KMS-11 (cell line): ENCODE data around the gene HMGXB3.

Source experiments
- H2AFZ ChIP-seq: fragments of 200-600 bp; sonication (generic); 2 replicates; pipeline ENCODE4 v1.6.1; 2016; ENCODE audit warnings: antibody characterized with exemption, mixed run types, low read depth
- H3K27ac ChIP-seq: fragments of 200-600 bp; sonication (generic); 2 replicates; pipeline ENCODE4 v1.6.1; 2016; ENCODE audit warnings: mild to moderate bottlenecking, mixed run types
- H3K27me3 ChIP-seq: fragments of 200-600 bp; sonication (generic); 2 replicates; pipeline ENCODE4 v1.6.1; 2017; ENCODE audit warnings: mild to moderate bottlenecking, low read depth, mixed run types, moderate library complexity; ENCODE audit not compliant: insufficient read depth
- H3K36me3 ChIP-seq: fragments of 200-600 bp; sonication (generic); 2 replicates; pipeline ENCODE4 v1.6.1; 2017; ENCODE audit warnings: mild to moderate bottlenecking, mixed run types; ENCODE audit not compliant: insufficient read depth
- H3K4me1 ChIP-seq: fragments of 200-600 bp; sonication (generic); 2 replicates; pipeline ENCODE4 v1.6.1; 2016; ENCODE audit warnings: mild to moderate bottlenecking, low read depth, mixed run types; ENCODE audit not compliant: poor library complexity, severe bottlenecking
- H3K4me2 ChIP-seq: fragments of 200-600 bp; sonication (generic); 2 replicates; pipeline ENCODE4 v1.7.0; 2016; ENCODE audit warnings: mild to moderate bottlenecking, mixed run types
- H3K4me3 ChIP-seq: fragments of 200-600 bp; sonication (generic); IDR thresholded peaks from 2 replicates; pipeline ENCODE4 v1.6.1; 2017; ENCODE audit warnings: low read depth, low read length, mixed read lengths; ENCODE audit not compliant: insufficient read depth
- H3K79me2 ChIP-seq: fragments of 200-600 bp; sonication (generic); 2 replicates; pipeline ENCODE4 v1.6.1; 2016; ENCODE audit warnings: low read depth, mixed run types; ENCODE audit not compliant: insufficient read depth
- H3K9ac ChIP-seq: fragments of 200-600 bp; sonication (generic); 2 replicates; pipeline ENCODE4 v1.6.1; 2016; ENCODE audit warnings: mild to moderate bottlenecking, mixed run types
- H4K20me1 ChIP-seq: fragments of 200-600 bp; sonication (generic); 2 replicates; pipeline ENCODE4 v1.6.1; 2016; ENCODE audit warnings: mild to moderate bottlenecking, mixed run types; ENCODE audit not compliant: insufficient read depth
- CTCF ChIP-seq: fragments of 200-600 bp; sonication (generic); conservative IDR thresholded peaks from 2 replicates; pipeline ENCODE4 v1.6.1; 2017; ENCODE audit warnings: low read depth, mild to moderate bottlenecking, antibody characterized with exemption, low read length, moderate library complexity, mixed read lengths

HMGXB3 gene

GRCh38 chr5:150017226-150018005 is 16.9 kb downstream of the HMGXB3 start:
- no peak overlapping the region for H3K27ac ChIP-seq
- H3K4me2 ChIP-seq: no peak overlapping the region
- H3K27me3 ChIP-seq: no peaks in the 10 kb centered on the region
- H2AFZ ChIP-seq: no peak overlapping the region
- H3K4me3 ChIP-seq: no peak overlapping the region
- no peaks in the 10 kb centered on the region for H4K20me1 ChIP-seq
- no peak overlapping the region for H3K9ac ChIP-seq
- TF ChIP-seq CTCF: no peak
- H3K36me3 ChIP-seq: peaks cover 3% of the 10 kb centered on the region; the same call in 1 of the 2 replicates
- H3K79me2 ChIP-seq: no peaks in the 10 kb centered on the region
- peaks cover 24% of the 10 kb centered on the region for H3K4me1 ChIP-seq

- Histone ChIP-seq H3K4me1 (peaks cover 24% of the 10 kb centered on the region), H3K4me3 (no peak overlapping the region), H3K79me2 (no peaks in the 10 kb centered on the region), H4K20me1 (no peaks in the 10 kb centered on the region), H3K9ac (no peak overlapping the region), H3K27ac (no peak overlapping the region), H2AFZ (no peak overlapping the region), H3K27me3 (no peaks in the 10 kb centered on the region), H3K36me3 (no peaks in the 10 kb centered on the region; the same call in 1 of the 2 replicates), H3K4me2 (no peak overlapping the region)
- TF ChIP-seq CTCF: no peak
These were observed 19.7 kb downstream of the HMGXB3 start for GRCh38 chr5:150020249-150020648.

- Histone ChIP-seq H2AFZ (no peak overlapping the region), H3K27ac (no peak overlapping the region), H3K4me3 (no peak overlapping the region), H3K27me3 (no peaks in the 10 kb centered on the region), H3K36me3 (no peaks in the 10 kb centered on the region), H3K4me2 (peak overlapping the region; percentile 45; the same call in 1 of the 2 replicates), H3K4me1 (peaks cover 24% of the 10 kb centered on the region), H3K9ac (no peak overlapping the region), H3K79me2 (no peaks in the 10 kb centered on the region), H4K20me1 (no peaks in the 10 kb centered on the region)
- TF ChIP-seq CTCF: no peak
These were observed 21.1 kb downstream of the HMGXB3 start for GRCh38 chr5:150021491-150022157.

- Histone ChIP-seq H3K4me1 (peaks cover 24% of the 10 kb centered on the region), H3K4me3 (no peak overlapping the region), H3K27me3 (no peaks in the 10 kb centered on the region), H3K36me3 (no peaks in the 10 kb centered on the region), H4K20me1 (no peaks in the 10 kb centered on the region), H3K9ac (no peak overlapping the region), H3K27ac (no peak overlapping the region), H2AFZ (no peak overlapping the region), H3K79me2 (no peaks in the 10 kb centered on the region), H3K4me2 (peak overlapping the region; percentile 45; the same call in 1 of the 2 replicates)
- no peak for TF ChIP-seq CTCF
These were observed 21.6 kb downstream of the HMGXB3 start for GRCh38 chr5:150022158-150022531.
